Keratinocyte (primary cell): ENCODE data around the gene PPARA.

ENCODE experiments used
- EZH2 ChIP-seq: IDR thresholded peaks from one replicate; pipeline ENCODE4 v1.6.1; 2012; ENCODE audit warnings: inconsistent platforms, mild to moderate bottlenecking, low read length, moderate library complexity
- TF ChIP-seq, protein P1 (sequence below), 3 experiments: IDR thresholded peaks in 1 of 3; conservative IDR thresholded peaks in 1 of 3; optimal IDR thresholded peaks in 1 of 3; 2 replicates in 2 of 3; 3 replicates in 1 of 3; pipeline versions ENCODE3 to v1.5.1; 2011; ENCODE audit warnings: low read length in 3 of 3, mild to moderate bottlenecking in 3 of 3, moderate library complexity in 2 of 3, control low read depth in 1 of 3, inconsistent platforms in 1 of 3; ENCODE audit not compliant: insufficient read depth in 2 of 3; ENCODE audit errors: extremely low read depth in 1 of 3

DNA sequence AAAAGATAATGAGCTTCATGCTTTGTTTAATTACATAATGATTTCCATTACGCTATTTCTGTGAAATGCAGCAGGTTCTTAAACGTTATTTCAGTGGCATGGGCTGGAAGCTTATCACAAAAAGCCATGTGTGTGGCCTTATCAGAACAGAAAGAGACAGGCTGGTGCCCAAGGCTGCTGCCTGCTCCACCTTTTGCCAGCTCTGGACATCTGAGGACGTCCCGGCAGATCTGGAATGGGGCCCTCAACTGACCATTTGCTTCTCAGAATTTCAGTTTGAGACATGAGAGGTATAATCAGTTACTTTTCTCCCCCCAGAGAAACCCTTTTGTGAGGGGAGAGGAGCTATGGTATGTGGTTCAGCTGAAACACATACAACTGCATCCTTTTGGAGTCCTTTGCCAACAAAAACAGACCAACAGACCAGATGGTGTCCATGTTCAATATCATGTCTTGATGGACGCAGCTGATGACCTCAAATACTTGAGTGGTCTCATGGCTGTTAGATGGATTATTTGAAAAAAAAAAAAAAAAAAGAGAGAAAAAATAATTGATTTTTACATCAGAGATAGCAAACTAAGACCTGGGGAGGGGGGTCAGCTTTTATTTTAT lies 91.2 kb downstream of the PPARA start:
- TF ChIP-seq, protein P1, sequence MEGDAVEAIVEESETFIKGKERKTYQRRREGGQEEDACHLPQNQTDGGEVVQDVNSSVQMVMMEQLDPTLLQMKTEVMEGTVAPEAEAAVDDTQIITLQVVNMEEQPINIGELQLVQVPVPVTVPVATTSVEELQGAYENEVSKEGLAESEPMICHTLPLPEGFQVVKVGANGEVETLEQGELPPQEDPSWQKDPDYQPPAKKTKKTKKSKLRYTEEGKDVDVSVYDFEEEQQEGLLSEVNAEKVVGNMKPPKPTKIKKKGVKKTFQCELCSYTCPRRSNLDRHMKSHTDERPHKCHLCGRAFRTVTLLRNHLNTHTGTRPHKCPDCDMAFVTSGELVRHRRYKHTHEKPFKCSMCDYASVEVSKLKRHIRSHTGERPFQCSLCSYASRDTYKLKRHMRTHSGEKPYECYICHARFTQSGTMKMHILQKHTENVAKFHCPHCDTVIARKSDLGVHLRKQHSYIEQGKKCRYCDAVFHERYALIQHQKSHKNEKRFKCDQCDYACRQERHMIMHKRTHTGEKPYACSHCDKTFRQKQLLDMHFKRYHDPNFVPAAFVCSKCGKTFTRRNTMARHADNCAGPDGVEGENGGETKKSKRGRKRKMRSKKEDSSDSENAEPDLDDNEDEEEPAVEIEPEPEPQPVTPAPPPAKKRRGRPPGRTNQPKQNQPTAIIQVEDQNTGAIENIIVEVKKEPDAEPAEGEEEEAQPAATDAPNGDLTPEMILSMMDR (optimal IDR thresholded peaks at IDR 0.05 in 1 of 3, IDR thresholded peaks at IDR 0.05 in 1 of 3, conservative IDR thresholded peaks at IDR 0.05 in 1 of 3; ENCODE audit: extremely low read depth in 1 of 3, insufficient read depth in 2 of 3, low read length in 3 of 3), result no peak
- no peak for TF ChIP-seq EZH2
